C4-2B (cell line): ENCODE measurements around the gene MED9.

ENCODE experiments used
- CTCF ChIP-seq: fragments of 450-650 bp; conservative IDR thresholded peaks from 2 replicates; pipeline ENCODE4 v1.5.1; 2017; ENCODE audit warnings: mild to moderate bottlenecking
- ZFX ChIP-seq: fragments of 450-650 bp; IDR thresholded peaks from 2 replicates; pipeline ENCODE4 v1.6.1; 2017

- TF ChIP-seq CTCF (no peak), ZFX (no peak)
Observed at GRCh38 chr17:17469996-17470395, 6.8 kb upstream of the MED9 start.
